Hematopoietic multipotent progenitor cell treated with erythropoietin and hydrocortisone succinate and interleukin-3 and kit ligand, for 17 days (in vitro differentiated cells): ENCODE measurements around the gene PPFIA2.

ENCODE experiments used
- DNase-seq: peaks from one replicate; pipeline ENCODE4 v3.0.0-alpha.2; 2015; ENCODE audit warnings: low spot score

Gene PPFIA2

DNA sequence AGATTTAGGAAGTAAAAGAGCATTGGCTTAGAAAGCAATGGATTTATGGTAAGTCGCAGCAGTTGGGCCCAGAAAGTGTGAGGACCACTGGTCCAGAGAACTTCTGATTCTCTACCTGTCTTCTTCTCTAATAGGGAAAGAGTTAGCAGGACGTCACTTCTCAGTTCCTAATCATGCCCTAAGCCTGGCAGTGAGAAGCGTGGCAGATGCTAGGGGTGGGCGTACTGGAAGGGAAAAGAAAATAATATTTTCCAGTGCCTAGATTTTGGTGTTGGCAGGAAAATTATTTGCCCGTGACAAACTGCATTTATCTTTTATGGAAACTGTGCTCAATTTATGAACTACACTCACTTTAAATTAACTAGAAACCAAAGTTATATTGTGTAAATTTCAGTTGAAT, 212.3 kb downstream of the PPFIA2 start:
- no peak for DNase-seq

DNA sequence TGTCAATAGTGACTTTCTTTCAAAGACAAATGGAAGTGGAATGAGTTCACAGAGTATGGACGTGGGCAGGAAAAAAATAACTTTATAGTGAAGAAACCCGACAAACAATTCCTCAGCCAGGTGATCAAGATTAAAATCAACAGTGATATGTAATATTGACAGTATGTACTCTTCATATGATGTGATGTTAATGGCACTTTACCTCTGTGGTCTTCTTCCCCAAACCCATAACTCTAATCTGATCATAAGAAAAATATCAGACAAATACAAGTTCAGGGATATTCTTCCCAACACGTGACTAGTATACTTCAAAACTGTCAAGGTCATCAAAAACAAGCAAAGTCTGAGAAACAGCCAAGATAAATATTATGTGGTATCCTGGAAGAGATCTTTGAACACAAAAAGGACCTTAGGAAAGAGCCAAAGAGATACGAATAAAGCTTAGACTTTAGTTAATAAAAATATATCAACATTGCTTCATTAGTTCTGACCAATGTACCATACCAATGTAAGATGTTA, 215.5 kb downstream of the PPFIA2 start:
- no peak for DNase-seq

DNA sequence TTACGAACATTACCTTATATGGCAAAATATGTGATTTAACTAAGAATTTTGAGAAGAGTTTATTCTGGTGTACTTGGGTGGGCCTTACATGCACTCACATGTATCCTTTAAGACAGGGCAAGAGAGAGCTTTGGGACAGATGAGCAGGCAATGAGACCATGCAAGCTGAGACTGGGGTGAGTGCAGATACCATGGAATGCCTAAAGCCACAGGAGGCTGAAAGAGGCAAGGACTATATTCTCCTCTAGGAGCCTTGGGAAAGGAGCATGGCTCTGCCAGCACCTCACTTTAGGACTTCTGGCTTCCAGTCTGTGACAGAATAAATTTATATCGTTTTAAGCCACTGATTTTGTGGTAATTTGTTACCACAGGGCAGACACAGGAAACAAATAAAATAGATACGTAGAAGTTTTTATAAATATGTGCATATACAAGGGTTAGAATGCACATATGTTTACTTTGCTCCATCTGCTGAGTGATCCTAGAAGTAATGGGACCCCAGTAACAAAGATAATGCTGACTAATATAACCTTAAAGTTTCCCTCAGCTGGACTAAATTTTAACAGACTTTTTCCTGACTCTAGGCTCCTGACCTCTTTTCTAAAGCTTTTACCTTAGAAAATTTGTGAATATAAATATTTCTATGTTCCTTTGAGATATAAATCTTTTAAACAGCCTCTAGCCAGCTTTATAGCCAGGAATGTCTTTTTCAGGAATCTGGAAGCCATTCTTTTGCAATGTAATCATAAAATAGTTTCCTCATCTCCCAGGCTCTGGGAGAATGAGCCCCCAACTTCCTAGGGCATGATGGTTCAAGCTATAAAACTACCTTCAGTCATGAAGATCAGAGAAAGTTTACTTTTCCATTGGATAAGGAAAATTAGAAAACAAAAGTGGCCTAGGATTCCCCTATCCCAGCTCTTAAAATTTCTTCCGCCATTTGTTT, 216.8 kb downstream of the PPFIA2 start:
- no peak for DNase-seq

DNA sequence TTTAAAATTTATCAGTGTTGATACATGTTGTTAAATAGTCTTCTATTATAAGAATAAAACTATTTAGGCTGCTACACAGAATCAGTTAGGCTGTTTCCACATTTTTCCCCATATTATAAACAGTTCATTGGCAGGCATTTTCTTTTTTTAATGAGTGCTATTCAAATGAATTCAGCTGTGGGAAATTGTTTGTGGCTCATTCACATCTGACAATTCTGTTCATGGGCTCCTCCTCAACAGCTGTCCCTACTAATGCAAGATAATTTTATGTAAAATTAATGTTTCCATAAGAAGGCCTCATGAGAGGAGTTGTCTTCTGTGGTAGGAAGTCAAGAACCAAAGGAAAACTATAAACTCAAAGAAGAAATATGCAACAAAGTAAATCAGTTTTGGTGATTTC, 218.0 kb downstream of the PPFIA2 start:
- no peak for DNase-seq

DNA sequence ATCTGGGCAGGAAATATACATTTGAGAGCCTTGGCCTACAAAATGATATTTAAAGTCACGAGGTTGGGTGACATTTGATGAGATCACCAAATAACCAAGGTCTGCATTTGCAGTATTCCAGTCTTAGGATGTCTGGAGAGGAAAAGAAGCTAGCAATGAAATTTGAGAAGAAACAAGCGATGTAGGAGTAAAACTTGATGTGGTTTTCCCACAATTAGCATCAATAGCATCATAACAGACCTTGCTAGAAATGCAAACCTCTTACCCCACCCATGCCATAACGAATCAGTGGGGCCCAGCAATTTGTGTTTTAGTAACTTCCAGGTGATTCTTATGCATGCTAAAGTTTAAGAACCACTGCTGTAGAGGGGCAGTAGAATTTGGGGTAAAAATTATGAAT, 219.9 kb downstream of the PPFIA2 start:
- no peak for DNase-seq

DNA sequence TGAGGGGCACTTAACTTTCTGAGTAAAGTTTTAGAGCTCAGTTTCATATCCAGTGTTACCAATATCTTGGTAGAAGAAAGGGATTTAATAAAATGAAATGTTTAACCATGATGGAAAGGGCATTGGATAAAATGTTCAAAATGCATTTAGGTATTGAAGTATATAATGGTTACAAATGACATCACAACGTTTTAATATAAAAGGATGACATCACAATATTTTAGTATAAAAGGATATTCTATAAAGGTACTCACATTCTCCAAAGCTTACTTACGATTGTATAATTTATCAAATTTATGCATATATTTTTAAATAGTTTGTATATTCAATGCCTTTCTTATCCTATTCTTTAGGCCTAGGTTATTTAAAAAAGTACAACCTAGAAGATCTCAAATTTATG, 226.1 kb downstream of the PPFIA2 start:
- DNase-seq: no peak

DNA sequence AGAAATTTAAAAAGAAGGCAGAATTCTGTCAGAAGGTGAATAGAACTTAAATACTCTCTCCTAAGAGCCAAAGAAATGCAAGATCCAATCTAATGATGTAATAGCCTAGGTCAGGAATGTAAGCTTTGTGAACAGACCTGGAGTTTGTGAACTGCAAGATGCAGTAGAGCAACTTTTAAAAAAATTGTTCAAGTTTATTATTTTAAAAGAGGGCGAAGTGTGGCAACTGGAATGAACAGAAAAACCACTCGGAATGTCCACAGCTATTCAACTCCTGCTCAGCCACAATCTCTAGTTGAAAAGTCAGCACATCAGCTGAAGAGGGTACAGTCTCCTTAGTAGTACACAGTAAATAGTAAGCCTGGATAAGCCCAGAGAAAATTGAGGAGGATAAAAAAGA, 228.8 kb downstream of the PPFIA2 start:
- no peak for DNase-seq

DNA sequence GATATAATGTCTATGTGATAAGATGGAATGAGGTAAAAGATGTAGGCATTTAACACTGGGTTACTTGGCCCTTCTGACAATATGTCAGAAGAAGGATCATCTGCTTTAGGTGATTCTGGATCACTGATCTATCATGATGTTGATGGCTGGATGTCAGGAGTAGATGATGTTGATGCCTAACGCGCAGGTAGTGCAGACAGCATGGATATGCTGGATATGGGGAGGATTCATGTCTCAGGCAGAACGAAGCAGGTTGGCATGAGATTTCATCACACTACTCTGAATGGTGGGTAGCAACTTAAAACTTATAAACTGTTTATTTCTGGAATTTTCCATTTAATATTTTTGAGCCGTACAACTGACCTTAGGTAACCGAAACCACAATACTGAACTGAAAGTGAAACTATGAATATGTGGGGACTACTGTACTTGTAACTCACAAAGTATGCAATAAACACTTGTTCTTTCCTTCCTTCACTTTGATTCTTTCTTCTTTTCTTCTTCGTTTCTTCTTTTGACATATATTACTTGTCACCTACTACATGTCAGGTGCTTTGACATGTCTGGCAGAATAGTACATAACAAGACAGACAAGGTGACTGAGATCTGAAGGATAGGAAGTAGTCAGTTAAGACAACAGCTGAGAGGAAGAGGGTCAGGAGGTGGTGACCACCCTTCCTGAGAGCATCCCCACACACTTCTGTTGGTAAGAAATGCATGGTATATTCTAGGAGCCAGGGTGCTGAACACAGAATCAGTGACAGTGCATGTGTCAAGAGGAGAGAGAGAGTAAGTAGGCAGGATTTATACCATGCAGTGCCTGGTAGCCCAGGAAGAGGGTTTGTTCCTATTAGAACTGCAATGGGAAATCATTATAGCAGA, 238.8 kb downstream of the PPFIA2 start:
- DNase-seq: no peak

DNA sequence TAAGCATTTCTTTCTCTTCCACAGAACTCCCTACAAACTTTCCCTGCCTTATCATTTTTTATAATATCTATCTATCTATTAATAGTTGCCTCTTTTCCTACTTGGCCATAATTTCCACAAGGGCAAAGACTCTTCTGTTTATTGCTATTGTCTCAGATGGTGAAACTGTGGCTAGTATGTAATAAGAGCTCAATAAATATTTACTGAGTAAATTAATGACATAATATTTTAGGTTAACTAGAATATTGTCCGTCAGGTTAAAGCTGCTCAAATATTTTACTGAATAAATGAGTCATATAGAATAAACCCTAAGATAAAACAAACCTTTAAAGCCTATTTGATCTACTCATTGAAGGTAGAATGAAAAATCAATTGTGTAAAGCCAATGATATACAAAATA, 240.5 kb downstream of the PPFIA2 start:
- DNase-seq: no peak

DNA sequence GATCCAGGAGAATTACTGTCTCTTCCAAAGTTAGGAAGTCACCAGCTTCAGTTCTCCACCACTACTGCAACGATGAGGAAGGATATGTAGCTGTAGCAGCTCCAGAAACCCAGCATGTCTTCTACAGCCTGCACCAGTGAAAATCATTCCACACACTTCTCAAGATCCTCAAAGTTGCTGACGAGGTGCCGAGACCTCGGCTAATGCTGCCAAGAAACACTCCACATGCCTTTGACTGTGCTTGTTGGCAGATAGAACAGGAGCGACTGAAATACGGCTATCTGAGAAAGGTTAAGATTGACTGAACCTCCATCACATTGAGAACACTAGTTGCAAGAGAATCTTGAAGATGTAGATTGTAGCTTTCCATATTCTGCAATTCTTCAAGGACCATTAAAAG, 241.9 kb downstream of the PPFIA2 start:
- DNase-seq: no peak

DNA sequence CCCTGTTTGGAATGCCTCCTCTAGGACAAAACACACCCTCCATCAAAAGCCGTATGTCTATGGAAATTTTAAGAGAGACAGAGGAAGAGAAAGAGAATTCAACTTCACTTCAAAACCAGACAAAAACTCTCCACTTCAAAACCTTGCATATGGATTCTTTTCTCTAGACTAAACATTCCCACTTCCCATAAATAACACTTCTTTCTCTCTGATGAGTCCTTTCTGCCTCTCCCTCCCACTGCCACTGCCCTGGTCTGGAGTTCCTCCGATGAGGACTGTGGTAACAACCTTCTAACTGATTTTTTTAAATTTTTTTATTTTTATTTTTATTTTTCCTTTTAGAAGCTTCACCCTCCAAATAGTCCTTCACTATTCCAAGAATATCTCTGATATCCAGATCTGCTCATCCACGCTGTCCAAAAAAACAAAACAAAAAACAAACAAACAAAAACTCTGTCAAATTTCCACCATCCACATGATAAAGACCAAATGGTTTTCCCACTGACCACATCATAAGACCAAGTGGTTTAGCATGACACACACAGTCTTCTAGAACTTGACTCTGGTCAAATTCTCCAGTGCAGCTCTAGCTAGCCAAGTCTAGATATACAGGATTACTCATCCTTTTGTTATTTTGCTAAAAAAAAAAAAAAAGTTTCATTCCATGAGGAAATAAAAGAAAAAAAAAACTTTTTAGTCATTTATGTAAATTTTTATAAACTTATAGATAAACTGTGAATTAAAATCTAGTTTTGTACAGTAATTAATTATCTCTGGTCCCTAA, 256.0 kb downstream of the PPFIA2 start:
- no peak for DNase-seq

DNA sequence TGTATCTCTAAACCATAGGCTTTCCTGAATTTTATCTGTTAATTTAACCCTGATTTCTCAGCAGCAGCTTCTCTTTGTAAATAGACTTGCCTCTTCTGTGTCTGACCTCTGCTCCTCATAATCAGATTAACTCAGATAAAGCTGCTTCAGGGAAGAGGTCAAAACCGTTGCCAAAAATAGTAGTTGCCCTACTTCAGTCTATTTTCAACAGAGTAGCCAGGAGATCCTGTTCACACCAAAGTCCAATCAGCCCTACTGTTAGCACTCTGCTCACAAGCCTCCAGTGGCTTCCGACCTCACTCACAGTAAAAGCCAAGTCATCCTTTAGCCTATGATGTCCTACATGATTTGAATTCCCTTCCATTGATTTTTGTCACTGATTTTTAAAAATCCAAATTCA, 258.4 kb downstream of the PPFIA2 start:
- no peak for DNase-seq

DNA sequence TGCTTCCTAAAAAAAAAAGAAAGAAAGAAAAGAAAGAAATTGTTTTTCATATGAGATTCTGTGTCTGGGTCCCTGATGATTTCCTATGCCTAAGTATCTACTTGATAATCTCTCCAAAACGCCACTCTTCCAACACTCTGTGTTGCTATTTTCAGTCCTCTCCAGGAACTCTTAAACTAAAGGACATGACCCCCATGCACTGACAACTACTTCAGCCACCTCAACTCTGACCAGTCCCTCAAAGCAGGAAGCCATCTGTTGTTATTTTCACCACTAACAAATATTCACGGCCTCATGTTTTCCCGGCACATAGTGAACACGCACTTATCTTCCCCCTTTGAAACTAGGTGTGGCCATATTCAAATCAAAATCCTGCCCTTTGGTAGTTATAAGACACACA, 259.3 kb downstream of the PPFIA2 start:
- DNase-seq: no peak

DNA sequence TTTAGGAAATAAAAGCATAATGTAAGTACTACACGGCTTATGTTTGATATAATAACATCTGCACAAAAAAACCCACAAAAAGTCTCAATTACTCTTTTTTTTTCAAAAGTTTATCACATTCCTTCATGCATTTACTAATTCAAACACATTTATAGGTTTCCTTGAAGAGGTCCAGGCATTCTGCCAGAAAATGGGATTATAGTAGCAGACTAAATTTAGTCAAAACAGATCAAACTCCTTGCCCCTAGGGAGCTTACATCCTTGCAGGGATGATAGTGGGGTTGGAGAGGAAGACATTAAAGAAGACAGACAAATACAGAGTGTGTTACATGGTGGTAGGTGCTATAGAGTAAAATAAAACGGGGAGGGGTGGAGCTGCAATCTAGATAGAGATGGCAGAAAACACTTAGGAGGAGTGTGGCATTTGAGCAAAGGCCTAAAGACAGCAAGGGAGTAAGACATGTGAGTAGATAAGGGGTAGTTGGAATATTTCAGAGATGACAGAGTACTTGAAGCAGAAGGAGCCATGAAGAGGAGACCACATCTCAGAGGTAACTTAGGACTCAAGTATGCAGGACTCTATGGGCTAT, 266.9 kb downstream of the PPFIA2 start:
- DNase-seq: no peak

DNA sequence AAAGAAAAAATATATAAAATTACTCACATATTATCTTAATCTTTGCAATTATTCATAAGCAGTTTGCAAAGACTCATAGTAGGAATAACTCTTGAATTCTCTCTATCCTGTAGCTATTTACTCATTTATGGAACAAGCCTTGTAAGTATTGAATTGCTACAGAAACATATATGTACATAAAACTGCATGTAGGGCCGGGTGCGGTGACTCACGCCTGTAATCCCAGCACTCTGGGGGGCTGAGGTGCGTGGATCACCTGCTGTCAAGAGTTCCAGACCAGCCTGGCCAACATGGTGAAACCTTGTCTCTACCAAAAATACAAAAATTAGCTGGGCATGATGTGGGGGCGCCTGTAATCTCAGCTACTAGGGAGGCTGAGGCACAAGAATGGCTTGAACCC, 286.2 kb downstream of the PPFIA2 start:
- no peak for DNase-seq

DNA sequence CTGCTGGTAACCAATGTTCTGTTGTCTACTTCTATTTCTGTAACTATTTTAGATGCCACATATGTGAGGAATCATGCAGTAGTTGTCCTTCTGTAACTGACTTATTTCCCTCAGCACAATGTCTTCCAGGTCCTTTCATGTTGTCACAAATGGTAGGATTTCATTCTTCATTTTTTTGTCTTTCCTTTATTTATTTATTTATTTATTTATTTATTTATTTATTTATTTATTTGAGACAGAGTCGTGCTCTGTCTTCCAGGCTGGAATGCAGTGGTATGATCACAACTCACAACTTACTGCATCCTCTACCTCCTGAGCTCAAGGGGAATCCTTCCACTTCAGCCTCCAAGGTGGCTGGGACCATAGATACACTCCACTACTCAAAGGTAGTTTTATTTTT, 288.2 kb downstream of the PPFIA2 start:
- no peak for DNase-seq

DNA sequence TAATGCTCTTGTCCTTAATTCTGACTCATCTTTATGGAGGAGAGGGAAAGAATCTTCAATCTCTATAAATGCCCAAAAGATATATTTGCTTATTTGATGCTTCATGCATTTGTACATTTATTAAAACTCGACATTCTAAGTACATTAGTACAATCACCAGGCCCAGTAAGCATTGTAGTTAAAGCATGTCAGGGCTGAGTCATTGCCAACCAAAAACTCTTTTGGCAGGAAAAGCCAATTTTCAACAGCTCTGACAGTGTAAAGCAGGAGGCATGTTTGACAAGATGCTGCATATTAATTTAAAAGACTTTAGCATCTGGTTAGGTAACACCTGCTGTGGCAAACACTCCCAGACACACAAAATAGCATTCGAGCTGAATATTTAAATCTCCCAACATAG, 290.9 kb downstream of the PPFIA2 start:
- DNase-seq: no peak

DNA sequence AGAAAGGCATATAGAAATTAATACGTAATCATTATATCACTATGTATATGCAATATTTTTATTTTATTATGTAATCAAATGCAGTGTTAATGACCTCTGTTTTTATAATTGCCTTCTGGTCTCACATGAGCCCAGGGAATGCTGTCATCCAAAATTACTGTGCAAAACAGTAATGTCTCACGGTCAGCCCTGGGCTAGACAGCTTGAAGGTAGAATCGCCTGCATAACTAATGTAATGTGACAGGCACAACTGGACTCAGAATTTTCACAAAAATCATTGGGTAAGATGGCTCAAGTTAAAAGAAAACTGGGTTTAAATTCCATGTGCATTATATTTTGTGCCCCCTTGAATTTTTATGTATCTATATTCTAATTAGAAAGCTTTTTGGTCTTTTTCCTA, 293.3 kb downstream of the PPFIA2 start:
- no peak for DNase-seq

DNA sequence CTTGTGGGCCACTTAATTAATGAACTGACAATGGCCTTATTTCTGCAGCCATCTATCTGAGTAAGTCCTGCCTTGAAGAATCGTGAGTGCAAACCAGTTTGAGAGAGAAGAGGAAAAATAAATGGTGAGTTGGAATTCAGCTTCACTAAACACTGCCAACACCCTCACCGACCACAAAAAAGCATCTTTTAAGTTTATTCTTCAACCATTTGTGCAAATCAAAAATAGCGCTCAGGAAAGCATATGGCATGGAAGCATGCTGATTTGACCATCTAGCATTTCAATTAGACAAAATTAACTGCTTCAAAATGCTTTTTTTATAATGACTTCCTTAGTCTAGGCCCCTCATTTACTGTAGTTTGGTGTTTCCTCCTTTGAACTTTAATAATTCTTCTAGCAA, 294.0 kb downstream of the PPFIA2 start:
- DNase-seq: no peak

DNA sequence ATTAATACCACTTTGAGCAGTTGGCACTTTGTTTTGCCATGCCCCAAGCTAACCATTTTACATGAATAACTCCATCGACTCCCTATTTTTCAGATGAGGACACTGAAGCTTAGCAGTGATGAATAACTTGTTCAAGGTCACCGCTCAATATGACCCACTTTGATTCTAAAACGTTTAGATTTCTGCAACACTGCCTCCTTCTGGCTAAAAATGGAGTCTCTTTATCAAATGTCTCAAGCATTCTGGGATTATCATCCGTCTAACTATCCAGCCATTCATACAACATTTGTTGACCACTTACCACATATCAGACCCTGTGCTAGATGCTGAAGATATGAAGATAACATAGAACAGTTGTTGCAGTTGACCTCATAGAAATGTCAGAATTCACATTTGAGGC, 298.0 kb downstream of the PPFIA2 start:
- no peak for DNase-seq

DNA sequence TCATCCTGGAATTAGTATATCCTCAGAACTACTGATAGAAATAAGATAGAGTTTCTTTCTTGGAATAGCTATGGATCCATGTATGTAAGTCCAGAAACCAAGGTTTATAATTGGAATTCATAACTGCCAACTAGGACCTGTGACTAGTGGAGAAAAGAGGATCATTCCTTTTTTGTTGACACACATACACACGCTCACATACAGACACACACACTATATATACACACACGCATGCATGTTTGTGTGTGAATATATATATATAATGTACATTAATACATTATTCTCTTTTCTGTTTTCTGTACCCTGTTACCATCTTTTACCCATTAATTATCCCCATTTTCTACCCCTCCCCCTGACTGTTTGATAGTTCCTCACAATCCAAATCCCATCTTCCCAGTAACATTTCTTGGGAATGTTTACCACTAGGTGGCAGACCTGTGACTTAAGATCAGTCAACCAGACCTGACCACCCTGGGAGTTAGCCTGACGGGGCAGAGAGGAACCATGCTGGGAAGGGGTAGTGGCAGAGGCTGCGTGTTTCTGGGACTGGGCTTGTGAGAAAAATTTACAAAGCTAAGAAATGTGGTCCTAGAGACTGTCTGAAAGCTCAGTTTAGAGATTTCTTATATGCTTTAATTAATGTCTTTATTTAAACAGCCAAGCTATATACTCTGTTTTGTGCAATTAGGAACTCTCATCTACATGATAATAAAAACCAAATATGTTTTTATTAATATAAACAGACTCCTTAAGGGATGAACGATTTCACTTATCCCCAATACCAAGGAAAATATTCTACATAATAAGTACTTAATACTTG, 308.0 kb downstream of the PPFIA2 start:
- DNase-seq: no peak
